SKM-1 (cell line): ENCODE results near the gene MRPL48.
"Not testable (repeated sequence)": the region's sequence is repeated elsewhere in the genome, so short reads cannot be mapped to it uniquely, and the experiment has no call there.

ENCODE experiments used
- DNase-seq: peaks from one replicate; lab custom pipeline; 2025; ENCODE audit not compliant: unreplicated experiment; lab: John Stamatoyannopoulos, UW

Gene MRPL48

DNA sequence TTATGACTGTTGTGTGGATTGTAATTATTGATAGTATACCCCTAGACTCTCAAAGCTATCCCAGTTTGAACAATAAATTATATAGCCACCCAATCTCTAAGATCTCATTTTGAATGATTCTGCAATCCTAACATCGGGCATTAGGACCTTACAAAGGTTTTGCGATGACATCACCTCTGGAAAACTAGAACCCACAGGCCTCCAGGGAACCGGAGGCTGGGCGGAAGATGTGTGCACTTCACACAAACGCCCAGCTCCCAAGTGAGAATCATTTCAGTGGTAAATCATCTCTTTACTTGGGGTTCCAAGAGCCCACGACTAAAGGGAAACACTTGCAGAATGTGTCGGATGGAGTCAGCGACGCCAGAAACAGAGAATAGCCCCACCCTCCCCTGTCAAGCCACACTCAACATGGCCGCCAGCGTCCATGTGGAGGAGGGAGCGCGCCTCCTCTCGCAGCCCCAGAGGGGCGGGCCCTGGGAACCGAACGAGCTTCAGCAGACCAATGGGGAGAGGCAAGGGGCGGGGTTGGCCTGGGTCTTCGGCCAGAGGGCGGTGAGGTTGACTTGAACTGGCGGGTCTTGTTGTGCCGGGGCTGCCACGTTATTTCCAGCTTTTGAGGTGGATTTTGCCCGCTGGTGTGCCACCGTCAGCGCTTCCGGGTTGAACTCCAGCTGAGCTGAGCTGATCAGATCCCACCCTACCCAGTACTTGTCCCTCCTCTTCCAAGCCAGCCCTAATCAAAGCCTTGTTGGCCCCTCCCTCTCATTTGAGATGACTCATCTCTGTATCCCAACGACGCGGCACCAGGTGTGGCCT lies 8.4 kb upstream of the MRPL48 start:
- DNase-seq, result peak; percentile 95

- no peak for DNase-seq
Observed at GRCh38 chr11:73781303-73781702, 6.4 kb upstream of the MRPL48 start.

DNA sequence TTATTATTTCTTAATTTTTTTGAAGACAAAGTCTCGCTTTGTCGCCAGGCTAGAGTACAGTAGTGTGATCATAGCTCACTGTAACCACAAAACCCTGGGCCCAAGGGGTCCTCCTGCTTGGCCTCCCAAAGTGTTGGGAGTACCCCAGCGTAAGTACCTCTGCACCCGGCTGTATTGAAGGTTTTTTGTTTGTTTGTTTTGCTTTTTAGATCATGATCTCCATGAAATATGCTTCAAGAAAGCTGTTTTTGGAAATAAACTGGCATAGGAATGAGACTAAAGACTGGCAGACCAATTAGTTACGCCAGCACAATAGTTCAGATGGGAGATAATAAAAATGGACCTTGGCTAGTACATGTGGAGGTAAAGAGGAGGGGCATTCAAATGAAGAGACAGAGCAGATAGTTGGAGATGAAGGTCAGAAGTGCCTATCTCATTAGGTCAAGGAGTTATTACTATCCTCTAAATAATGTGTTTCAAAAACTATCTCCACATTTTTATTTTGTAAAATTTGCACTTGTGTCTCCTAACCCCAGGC lies 4.1 kb upstream of the MRPL48 start:
- DNase-seq, result no peak

DNA sequence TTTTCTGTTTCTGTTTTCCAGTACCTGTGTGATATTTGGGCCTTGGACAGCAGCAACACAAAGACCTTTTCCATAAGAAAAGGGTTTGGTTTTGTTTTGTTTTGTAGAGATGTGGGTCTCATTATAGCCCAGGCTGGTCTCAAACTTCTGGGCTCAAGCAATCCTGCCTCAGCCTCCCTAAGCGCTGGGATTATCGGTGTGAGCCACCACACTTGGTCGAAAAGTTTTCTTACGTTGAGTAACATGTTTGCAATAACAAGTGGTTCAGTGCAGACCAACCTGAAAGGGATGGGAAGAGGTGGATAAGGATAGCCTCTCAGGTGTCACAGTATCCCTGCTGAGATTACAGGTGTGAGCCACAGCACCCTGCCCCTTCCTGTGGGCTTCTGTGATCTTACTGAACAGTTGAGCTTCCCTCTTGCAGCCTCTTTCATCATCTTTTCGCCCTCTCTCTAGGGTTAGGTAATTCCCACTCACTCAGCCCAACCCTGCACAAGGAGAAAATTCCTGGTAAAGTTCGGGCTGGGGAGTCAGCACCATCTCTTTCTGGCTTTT lies 3.5 kb upstream of the MRPL48 start:
- no peak for DNase-seq

DNA sequence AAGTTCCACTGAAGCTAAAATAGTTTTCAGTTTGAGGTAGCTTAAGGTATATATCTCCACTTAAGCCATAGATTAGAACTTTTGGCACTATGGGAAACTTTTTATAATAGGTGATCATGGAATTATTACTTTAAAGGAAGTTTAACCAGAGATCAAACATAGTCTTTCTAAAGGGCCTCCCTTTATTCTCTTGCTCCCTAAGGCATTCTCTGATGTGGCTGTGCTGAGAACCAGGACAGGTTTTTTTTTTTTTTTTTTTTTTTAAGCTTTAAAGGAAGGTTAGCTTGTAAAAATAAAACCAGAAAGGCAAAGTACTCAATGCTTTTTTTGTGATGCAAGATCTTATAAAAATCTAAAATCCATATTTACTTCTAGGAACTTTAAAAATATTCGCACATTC lies 2.9 kb upstream of the MRPL48 start:
- DNase-seq, result no peak

DNA sequence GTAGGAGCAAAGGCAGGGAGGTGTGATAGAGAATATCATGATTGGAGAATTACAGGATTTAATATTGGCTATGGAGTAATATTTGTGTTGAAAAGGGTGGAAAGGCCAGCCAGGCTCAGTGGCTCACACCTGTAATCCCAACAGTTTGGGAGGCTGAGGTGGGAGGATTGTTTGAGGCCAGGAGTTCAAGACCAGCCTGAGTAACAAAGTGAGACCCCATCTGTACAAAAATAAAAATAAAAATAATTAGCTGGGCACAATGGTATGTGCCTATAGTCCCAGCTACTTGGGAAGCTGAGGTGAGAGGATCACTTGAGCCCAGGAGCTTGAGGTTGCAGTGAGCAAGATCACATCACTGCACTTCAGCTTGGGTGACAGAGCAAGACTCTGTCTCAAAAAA lies 2.2 kb upstream of the MRPL48 start:
- not testable (repeated sequence) for DNase-seq

DNA sequence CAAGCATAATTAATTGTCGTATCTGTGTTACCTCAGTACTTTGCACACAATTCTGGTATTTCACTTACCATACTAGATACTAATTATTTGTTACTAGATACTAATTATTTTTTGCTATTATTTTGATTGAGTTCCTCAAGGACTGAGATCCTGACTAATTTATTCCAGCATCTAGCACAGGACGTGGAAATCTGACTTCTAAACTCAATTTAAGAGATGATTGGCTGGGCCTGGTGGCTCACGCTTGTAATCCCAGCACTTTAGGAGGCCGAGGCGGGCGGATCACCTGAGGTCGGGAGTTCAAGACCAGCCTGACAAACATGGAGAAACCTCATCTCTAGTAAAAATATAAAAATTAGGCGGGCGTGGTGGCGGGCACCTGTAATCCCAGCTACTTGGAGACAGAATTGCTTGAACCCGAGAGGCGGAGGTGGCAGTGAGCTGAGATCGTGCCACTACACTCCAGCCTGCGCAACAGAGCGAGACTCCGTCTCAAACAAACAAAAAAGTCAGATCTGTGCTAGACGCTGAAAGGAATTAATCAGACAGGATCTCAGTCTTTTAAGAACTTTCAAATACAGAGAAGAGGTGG lies 527 bp upstream of the MRPL48 start:
- DNase-seq, result no peak

GRCh38 chr11:73789279-73789670 lies 1.6 kb downstream of the MRPL48 start:
- no peak for DNase-seq

DNA sequence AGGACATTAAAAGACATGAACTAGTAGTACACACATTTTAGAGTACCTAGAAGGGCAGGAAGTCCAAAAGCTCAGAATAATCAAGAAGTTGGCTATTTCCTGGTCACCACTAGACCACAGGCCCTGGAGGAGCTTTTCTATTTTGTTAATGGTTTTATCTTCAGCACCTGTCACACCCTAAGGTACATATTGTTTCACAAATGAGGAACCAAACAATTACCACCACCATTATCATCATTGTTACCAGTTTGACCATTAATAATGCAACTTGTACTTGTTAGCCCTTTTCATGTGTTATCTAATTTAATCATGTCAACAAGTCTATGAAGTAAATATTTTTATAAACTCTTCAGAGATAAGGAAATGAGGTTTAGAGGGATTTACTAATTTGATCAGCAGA lies 4.9 kb downstream of the MRPL48 start:
- DNase-seq, result no peak

- DNase-seq, result no peak
Observed at GRCh38 chr11:73795925-73796632, 8.4 kb downstream of the MRPL48 start.

DNA sequence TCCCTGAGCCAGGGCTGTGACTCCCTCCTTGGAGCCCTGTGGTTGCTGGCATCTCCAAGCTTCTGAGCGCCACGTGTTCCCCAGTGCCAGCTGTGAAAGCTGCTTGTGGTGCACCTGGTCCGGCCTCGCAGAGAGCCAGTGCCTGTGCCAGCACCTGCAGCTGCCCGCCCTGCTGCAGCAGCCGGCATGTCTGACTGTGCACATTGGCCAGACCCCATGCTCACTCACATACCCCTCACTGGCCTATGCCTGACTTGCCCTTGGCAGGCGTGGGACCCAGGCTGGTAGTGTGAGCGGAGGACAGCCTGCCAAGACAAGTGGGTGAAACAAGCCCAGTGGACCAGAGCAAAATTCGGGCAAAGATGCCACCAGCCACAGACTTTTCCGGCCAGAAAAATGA lies 9.8 kb downstream of the MRPL48 start:
- no peak for DNase-seq

- no peak for DNase-seq
Observed at GRCh38 chr11:73800276-73800806, 12.7 kb downstream of the MRPL48 start.

DNA sequence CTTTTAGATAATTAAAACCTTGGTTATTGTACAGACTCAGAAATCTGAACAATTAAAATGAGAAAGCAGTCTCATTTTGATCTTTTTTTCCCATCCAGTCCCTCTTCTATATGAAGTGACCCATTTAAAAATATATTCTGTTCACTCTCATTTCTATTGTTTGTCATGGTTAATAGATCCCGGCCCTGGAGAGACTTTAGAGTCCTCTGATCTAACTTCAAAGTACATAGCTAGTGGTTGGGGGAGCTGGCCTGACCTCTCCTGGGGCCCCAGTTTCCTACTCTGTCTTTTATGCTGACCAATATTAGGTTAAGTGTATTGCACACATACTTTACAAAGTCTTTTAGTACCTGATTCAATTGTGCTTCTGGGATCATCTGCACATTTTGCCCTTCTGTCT lies 13.5 kb downstream of the MRPL48 start:
- DNase-seq, result no peak

DNA sequence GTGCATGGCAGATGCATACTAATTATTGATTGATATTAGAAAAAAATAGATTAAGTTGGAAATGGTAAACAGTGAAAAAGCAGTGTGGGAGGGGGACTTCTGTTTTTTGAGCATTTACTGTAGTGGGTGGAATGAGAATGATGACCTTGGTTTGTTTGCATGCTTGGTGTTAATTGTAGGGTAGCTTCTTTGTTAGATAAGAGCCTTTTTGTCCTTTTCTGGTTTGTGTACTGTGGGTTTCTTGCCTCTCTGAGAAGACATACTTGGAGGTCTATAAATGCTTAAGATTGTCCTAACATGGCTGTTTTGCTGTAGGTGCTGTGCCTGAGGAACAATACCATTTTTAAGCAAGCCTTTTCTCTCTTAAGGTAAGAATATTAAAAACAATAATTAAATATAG lies 17.0 kb downstream of the MRPL48 start:
- no peak for DNase-seq

- no peak for DNase-seq
Observed at GRCh38 chr11:73808052-73808451, 20.4 kb downstream of the MRPL48 start.

- no peak for DNase-seq
Observed at GRCh38 chr11:73810637-73811036, 23.0 kb downstream of the MRPL48 start.

DNA sequence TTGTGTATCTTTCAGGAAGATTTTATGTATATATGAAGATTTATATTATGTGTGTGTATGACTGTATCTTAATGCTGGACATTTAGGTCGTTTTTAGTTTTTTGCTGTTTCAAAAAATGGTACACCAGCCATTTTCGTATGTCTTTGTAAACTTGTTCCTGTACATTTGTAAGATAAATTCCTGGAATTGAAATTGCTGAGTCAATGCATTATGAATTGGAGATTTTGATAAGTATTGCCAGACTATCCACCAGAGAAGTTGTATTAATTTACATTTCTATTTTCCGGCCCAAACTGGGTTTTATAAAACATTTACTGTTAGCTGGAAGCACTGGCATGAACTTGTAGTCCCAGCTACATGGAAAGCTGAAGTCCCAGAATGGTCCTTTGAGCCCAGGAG lies 24.6 kb downstream of the MRPL48 start:
- no peak for DNase-seq

- DNase-seq, result no peak
Observed at GRCh38 chr11:73814812-73815211, 27.1 kb downstream of the MRPL48 start.

GRCh38 chr11:73818846-73819245 lies 31.2 kb downstream of the MRPL48 start:
- DNase-seq, result no peak

GRCh38 chr11:73830261-73830660 lies 42.6 kb downstream of the MRPL48 start:
- no peak for DNase-seq

DNA sequence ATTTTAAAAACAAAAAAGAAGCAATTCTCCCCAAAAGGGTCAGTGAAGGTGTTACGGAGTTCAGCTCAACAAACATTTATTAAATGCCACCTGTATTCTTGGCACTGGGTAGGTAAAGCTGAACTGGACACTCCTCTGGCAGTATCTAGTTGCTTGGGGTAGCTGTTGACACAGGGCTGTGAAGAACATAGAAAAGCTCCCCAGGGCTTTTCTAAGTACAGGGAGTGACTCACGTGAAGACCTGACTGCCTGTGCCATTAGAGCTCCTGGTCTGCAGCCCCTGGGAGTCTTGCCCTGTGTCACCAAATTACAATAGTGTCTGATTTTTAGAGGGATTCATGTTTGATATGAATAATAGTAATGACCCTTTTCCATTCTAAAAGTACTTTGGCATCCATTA lies 45.4 kb downstream of the MRPL48 start:
- no peak for DNase-seq
